ENCODE measurements around the gene ENO3.

Gene ENO3

GRCh38 chr17:4950075-4950745 is 709 bp upstream of the ENO3 start:
- DNase-seq: no peak

- DNase-seq: no peak
These were observed 567 bp downstream of the ENO3 start for GRCh38 chr17:4951486-4951885.

- peak; percentile 70 for DNase-seq
These were observed 2.6 kb downstream of the ENO3 start for GRCh38 chr17:4953451-4953961.

- no peak for DNase-seq
These were observed 4.2 kb downstream of the ENO3 start for GRCh38 chr17:4955091-4955490.

GRCh38 chr17:4956493-4957061 is 5.7 kb downstream of the ENO3 start:
- no peak for DNase-seq

- no peak for DNase-seq
These were observed 7.2 kb downstream of the ENO3 start for GRCh38 chr17:4958102-4958501.

- no peak for DNase-seq
These were observed 8.5 kb downstream of the ENO3 start for GRCh38 chr17:4959261-4959965.

GRCh38 chr17:4960279-4960922 is 9.5 kb downstream of the ENO3 start:
- no peak for DNase-seq

GRCh38 chr17:4965311-4965986 is 14.5 kb downstream of the ENO3 start:
- DNase-seq: no peak

GRCh38 chr17:4966844-4967538 is 16.1 kb downstream of the ENO3 start:
- peak; percentile 100 for DNase-seq

- peak; percentile 98 for DNase-seq
These were observed 16.9 kb downstream of the ENO3 start, which contains the start of gene SPAG7 for GRCh38 chr17:4967539-4968485. Gene SPAG7 (minus strand): TSS chr17:4967817. CDS start chr17:4967804, 13 bp downstream.

- DNase-seq: peak; percentile 34
These were observed 17.6 kb downstream of the ENO3 start for GRCh38 chr17:4968486-4969046.

- peak; percentile 96 for DNase-seq
These were observed 18.2 kb downstream of the ENO3 start for GRCh38 chr17:4969047-4969550.

- peak; percentile 27 for DNase-seq
These were observed 18.7 kb downstream of the ENO3 start for GRCh38 chr17:4969551-4970173.

GRCh38 chr17:4970273-4970672 is 19.4 kb downstream of the ENO3 start:
- DNase-seq: no peak

- no peak for DNase-seq
These were observed 20.9 kb downstream of the ENO3 start for GRCh38 chr17:4971826-4972225.

- no peak for DNase-seq
These were observed 21.4 kb downstream of the ENO3 start for GRCh38 chr17:4972322-4972721.

GRCh38 chr17:4972752-4973151 is 21.8 kb downstream of the ENO3 start:
- DNase-seq: no peak

- DNase-seq: no peak
These were observed 22.6 kb downstream of the ENO3 start for GRCh38 chr17:4973256-4974114.

Data from fibroblast of skin of scalp (primary cell).